ENCODE measurements around the gene ZNF135.

The ZNF135 gene

DNA sequence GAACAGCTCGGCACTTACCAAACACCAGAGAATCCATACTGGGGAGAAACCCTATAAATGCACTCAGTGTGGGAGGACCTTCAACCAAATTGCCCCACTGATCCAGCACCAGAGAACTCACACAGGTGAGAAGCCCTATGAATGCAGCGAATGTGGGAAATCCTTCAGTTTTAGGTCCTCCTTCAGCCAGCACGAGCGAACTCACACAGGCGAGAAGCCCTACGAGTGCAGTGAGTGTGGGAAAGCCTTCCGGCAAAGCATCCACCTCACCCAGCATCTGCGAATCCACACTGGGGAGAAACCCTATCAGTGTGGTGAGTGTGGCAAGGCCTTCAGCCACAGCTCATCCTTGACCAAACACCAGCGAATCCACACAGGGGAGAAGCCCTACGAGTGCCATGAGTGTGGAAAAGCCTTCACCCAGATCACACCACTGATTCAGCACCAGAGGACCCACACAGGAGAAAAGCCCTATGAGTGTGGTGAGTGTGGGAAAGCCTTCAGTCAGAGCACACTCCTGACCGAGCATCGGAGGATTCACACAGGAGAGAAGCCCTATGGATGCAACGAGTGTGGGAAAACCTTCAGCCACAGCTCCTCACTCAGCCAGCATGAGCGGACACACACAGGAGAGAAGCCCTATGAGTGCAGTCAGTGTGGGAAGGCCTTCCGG is 8.3 kb downstream of the ZNF135 start:
- no peak overlapping the region for H3K9ac ChIP-seq (ENCODE audit: low read depth, low read length)
- no peak overlapping the region for H3K27ac ChIP-seq (ENCODE audit: low read depth, low read length)
- H3K4me3 ChIP-seq (ENCODE audit: low read depth, low read length): no peak overlapping the region
- H3K9me3 ChIP-seq (ENCODE audit: control insufficient read depth, insufficient read depth, low read length): peaks cover 88% of the 10 kb centered on the region
- no peaks in the 10 kb centered on the region for H3K27me3 ChIP-seq (ENCODE audit: control insufficient read depth, insufficient read depth, low read length)
- no peaks in the 10 kb centered on the region for H3K4me1 ChIP-seq (ENCODE audit: control insufficient read depth, insufficient read depth, low read length)
- peaks cover 26% of the 10 kb centered on the region for H3K36me3 ChIP-seq (ENCODE audit: control insufficient read depth, insufficient read depth, low read length)

DNA sequence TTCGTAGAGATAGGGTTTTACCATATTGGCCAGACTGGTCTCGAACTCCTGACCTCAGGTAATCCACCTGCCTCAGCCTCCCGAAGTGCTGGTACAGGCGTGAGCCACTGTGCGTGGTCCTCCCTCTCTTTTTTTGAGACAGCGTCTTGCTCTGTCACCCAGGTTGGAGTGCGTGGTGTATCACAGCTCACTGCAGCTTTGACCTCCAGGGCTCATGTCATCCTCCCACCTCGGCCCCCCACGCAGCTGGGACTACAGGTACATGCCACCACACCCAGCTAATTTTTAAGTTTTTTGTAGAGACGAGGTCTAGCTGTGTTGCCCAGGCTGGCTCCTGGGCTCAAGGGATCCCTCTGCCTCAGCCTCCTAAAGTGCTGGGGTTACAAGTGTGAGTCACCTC is 20.7 kb downstream of the ZNF135 start:
- Histone ChIP-seq H3K36me3 (ENCODE audit: control insufficient read depth, insufficient read depth, low read length) (peaks cover 6% of the 10 kb centered on the region; the same call in 1 of the 2 replicates), H3K4me1 (ENCODE audit: control insufficient read depth, insufficient read depth, low read length) (no peaks in the 10 kb centered on the region)

DNA sequence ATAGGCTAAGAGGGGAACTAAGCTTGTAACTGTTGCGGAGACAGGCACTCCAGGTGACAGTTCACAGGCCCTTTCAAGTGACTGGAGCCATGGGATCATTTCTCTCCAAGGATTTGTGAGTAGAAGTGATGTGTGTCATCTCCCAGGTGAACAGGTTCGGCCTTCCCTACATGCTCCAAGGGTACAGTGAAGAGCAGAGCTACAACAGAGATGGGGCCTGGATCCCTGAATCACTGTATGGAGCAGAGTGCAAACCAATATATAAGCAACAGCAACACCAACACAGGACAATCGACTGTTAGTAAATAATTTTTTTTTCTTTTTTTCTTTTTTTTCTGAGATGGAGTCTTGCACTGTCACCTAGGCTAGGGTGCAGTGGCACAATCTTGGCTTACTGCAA is 23.9 kb downstream of the ZNF135 start:
- Histone ChIP-seq H3K4me1 (ENCODE audit: control insufficient read depth, insufficient read depth, low read length) (no peaks in the 10 kb centered on the region), H3K4me3 (ENCODE audit: low read depth, low read length) (no peak overlapping the region), H3K9ac (ENCODE audit: low read depth, low read length) (no peak overlapping the region), H3K36me3 (ENCODE audit: control insufficient read depth, insufficient read depth, low read length) (peaks cover 26% of the 10 kb centered on the region; the same call in 1 of the 2 replicates), H3K27me3 (ENCODE audit: control insufficient read depth, insufficient read depth, low read length) (no peaks in the 10 kb centered on the region), H3K27ac (ENCODE audit: low read depth, low read length) (no peak overlapping the region), H3K9me3 (ENCODE audit: control insufficient read depth, insufficient read depth, low read length) (peaks cover 24% of the 10 kb centered on the region)

More for the DNA sequence above, 20.7 kb downstream of the ZNF135 start:
- Histone ChIP-seq H3K9ac (ENCODE audit: low read depth, low read length) (no peak overlapping the region), H3K9me3 (ENCODE audit: control insufficient read depth, insufficient read depth, low read length) (peaks cover 37% of the 10 kb centered on the region), H3K27ac (ENCODE audit: low read depth, low read length) (no peak overlapping the region), H3K4me3 (ENCODE audit: low read depth, low read length) (no peak overlapping the region), H3K27me3 (ENCODE audit: control insufficient read depth, insufficient read depth, low read length) (no peaks in the 10 kb centered on the region)

DNA sequence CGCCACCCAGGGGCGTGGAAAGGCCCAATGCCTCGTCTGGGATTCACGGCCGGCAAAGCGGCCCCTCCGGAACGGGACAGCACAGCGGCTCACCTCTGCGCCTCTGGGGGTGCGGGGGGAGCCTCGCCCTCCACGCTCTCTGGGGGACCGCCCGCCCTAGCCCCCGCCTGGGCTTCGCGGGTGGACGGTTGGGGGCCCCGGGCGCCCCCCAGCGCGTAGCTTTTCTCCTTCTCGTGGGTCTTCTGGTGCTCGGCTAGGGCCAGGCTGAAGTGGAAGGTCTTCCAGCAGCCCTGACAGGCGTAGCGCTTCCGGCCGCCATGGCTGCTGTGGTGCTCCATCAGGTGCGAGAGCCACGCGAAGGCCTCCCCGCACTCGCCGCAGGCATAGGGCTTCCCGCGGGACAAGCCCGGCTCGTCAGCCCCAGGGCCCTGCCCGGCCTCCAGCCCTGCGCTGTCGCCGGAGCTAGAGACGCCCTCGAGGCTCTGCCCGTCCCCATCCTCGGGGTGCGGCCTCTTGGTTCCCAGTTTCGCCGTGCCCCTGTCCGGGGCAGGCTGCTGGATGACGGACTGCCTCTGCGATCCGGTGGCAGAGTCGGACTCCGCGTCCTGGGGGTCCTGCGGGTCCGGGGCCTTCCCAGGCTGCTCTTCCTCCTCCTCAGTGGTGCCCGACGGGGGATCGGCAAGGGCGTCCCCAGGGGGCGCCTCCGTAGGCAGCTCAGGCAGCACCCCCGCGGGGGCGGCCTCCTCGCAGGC is 25.7 kb downstream of the ZNF135 start:
- Histone ChIP-seq H3K27me3 (ENCODE audit: control insufficient read depth, insufficient read depth, low read length) (no peaks in the 10 kb centered on the region), H3K9me3 (ENCODE audit: control insufficient read depth, insufficient read depth, low read length) (peaks cover 22% of the 10 kb centered on the region), H3K4me3 (ENCODE audit: low read depth, low read length) (no peak overlapping the region), H3K27ac (ENCODE audit: low read depth, low read length) (no peak overlapping the region), H3K4me1 (ENCODE audit: control insufficient read depth, insufficient read depth, low read length) (no peaks in the 10 kb centered on the region), H3K9ac (ENCODE audit: low read depth, low read length) (no peak overlapping the region), H3K36me3 (ENCODE audit: control insufficient read depth, insufficient read depth, low read length) (peaks cover 31% of the 10 kb centered on the region; the same call in 1 of the 2 replicates)

DNA sequence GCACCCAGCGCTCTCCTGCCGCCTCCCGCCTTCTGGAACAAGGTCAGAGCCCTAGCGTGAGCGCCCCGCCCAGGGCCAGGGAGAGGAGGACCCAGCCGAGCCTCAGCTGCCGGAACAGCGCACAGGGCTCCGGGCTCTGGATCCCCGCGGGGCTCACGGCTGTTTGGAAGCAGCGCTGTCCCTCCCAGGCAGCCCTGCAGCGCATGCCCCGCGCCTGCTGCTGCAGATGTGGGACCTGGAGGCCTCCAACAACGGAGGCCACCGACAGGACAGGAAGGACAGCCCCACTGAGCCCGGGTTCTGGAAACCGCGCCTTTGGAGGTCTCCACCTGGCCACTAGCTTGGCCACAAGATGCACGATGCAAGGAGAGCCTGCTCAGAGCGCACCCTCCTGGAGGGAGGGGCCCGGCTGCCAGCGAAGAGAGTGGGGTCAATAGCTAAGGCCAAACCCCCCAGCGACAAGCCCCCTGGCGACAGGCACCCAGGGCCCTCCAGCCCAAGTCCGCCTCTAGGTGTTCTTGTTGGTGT is 26.3 kb downstream of the ZNF135 start:
- Histone ChIP-seq H3K36me3 (ENCODE audit: control insufficient read depth, insufficient read depth, low read length) (peaks cover 31% of the 10 kb centered on the region; the same call in 1 of the 2 replicates), H3K9me3 (ENCODE audit: control insufficient read depth, insufficient read depth, low read length) (peaks cover 16% of the 10 kb centered on the region; the same call in 1 of the 2 replicates)

DNA sequence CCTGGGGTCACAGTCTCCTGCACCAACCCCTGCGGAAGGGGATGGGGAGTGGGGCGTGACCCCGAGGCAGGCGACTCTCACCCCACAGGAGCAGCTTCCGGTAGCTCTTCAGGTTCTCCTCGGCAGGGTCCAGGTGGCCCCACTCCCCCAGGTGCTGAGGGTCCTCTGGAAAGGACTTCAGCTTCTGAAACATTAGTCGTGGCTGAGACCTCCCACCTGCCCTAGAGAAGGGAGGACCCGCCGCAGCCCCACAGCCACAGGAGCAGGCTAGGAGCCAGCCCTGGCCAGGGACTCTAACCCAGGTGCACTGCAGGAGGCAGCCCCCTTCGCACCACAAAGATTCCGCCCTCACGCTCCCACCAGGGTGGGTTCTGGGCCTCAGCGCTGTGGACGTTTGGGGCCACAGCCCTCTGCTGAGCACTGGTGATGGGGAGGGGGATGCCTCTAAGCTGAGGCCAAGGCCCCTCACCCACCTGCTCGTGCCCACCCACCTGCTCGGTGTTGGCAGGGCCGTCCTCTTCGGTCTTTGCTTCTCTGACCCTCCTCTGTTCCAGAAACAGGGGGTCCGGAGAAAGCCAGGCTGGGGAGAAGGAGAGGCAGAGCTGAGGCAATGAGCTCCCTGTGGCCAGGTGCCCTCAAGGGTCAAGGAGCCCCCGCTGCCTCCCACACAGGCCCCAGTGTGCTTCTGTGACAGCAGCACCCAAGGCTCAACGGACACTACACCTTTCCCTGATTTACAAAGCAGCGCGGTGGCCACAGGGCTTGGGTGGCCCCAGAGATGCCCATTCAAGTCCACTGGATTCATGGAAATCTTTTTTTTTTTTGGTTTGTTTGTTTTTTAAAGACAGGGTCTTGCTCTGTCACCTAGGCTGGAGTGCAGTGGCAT is 28.0 kb downstream of the ZNF135 start:
- no peak overlapping the region for H3K9ac ChIP-seq (ENCODE audit: low read depth, low read length)
- no peak overlapping the region for H3K27ac ChIP-seq (ENCODE audit: low read depth, low read length)
- peaks cover 12% of the 10 kb centered on the region; the same call in 1 of the 2 replicates for H3K9me3 ChIP-seq (ENCODE audit: control insufficient read depth, insufficient read depth, low read length)
- H3K4me3 ChIP-seq (ENCODE audit: low read depth, low read length): no peak overlapping the region
- peaks cover 31% of the 10 kb centered on the region; the same call in 1 of the 2 replicates for H3K36me3 ChIP-seq (ENCODE audit: control insufficient read depth, insufficient read depth, low read length)
- H3K27me3 ChIP-seq (ENCODE audit: control insufficient read depth, insufficient read depth, low read length): no peaks in the 10 kb centered on the region
- H3K4me1 ChIP-seq (ENCODE audit: control insufficient read depth, insufficient read depth, low read length): no peaks in the 10 kb centered on the region

More for the DNA sequence above, 26.3 kb downstream of the ZNF135 start:
- Histone ChIP-seq H3K27ac (ENCODE audit: low read depth, low read length) (no peak overlapping the region), H3K4me1 (ENCODE audit: control insufficient read depth, insufficient read depth, low read length) (no peaks in the 10 kb centered on the region), H3K27me3 (ENCODE audit: control insufficient read depth, insufficient read depth, low read length) (no peaks in the 10 kb centered on the region), H3K4me3 (ENCODE audit: low read depth, low read length) (no peak overlapping the region), H3K9ac (ENCODE audit: low read depth, low read length) (no peak overlapping the region)

DNA sequence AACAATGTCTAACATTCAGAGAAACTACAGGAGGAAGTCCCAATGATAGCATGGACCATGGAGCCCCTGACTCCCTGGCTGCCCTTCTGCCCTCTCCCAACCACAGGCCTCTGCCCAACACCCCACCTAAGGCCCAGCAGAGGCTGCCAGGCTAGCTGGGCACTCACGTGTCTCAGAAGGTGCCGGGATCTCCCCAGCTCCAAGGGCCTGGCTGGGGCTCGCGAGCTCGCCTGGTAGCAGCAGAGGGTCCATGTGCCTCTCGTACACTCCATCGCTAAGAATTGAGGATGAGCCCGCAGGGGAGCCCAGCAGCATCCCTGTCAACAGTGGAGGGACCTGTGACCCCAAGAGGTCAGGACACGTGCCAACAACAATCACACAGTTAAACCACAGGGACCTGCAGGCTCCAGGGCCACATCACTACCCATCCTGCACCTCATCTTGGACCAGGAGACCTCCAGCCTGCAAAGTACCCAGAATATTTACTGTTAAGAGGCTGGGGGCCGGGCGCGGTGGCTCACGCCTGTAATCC is 29.5 kb downstream of the ZNF135 start:
- Histone ChIP-seq H3K27me3 (ENCODE audit: control insufficient read depth, insufficient read depth, low read length) (no peaks in the 10 kb centered on the region), H3K9me3 (ENCODE audit: control insufficient read depth, insufficient read depth, low read length) (peaks cover 6% of the 10 kb centered on the region; the same call in 1 of the 2 replicates), H3K27ac (ENCODE audit: low read depth, low read length) (no peak overlapping the region), H3K4me3 (ENCODE audit: low read depth, low read length) (no peak overlapping the region), H3K36me3 (ENCODE audit: control insufficient read depth, insufficient read depth, low read length) (peaks cover 31% of the 10 kb centered on the region), H3K9ac (ENCODE audit: low read depth, low read length) (no peak overlapping the region), H3K4me1 (ENCODE audit: control insufficient read depth, insufficient read depth, low read length) (no peaks in the 10 kb centered on the region)

DNA sequence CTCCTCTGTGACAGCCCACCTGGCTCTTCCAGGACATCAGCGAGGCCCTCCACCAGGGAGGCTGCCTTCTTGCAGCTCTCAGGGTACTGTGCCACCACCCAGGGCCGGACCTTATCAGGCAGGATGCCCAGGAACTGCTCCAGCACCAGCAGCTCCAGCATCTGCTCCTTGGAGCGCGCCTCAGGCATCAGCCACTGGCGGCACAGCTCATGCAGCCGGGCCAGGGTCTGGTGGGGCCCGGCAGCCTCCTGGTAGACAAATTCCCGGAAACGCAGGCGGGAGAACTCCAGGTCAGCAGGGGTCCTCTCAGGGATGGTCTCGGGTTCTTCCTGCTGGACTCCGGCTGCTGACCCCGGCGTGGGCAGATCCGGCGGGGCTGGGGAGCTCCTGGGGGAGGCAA is 30.8 kb downstream of the ZNF135 start:
- H3K27me3 ChIP-seq (ENCODE audit: control insufficient read depth, insufficient read depth, low read length): no peaks in the 10 kb centered on the region
- peaks cover 25% of the 10 kb centered on the region for H3K36me3 ChIP-seq (ENCODE audit: control insufficient read depth, insufficient read depth, low read length)
- H3K4me3 ChIP-seq (ENCODE audit: low read depth, low read length): no peak overlapping the region
- H3K9ac ChIP-seq (ENCODE audit: low read depth, low read length): no peak overlapping the region
- H3K27ac ChIP-seq (ENCODE audit: low read depth, low read length): no peak overlapping the region
- peaks cover 6% of the 10 kb centered on the region for H3K9me3 ChIP-seq (ENCODE audit: control insufficient read depth, insufficient read depth, low read length)
- no peaks in the 10 kb centered on the region for H3K4me1 ChIP-seq (ENCODE audit: control insufficient read depth, insufficient read depth, low read length)

DNA sequence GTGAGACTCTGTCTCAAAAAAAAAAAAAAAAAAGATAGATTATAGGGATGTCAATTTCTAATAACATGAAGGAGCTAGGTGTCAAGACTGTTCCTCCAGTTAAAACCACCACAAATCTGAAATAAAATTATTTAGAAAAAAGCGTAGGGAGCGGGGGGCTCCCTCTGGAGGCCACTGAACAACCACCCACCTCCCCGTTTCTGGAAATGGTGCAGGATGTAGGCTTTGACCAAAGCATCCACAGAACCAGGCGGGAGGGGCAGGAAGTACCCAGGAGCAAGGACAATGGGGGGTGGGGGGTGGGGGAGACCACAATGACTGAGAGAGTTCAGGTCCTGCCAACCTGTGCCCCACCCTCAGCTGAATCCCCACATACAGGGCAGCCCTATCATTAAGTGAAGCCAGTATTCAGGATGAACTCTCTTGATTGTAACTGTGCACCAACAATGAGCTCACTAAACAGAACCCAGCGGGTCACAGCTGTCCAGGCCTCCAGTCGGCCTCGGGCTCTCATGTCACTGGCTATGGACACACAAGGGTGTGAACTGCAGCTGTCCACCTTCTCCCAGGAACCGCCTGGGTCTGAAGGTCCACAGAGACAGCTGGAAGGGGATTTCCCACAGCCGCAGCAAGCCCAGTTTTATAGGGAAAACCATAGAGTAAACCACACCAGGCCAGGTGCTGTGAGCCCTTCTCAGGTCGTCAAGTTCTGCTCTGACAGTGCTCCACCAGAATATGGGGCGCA is 32.3 kb downstream of the ZNF135 start:
- Histone ChIP-seq H3K4me3 (ENCODE audit: low read depth, low read length) (no peak overlapping the region), H3K9ac (ENCODE audit: low read depth, low read length) (no peak overlapping the region), H3K9me3 (ENCODE audit: control insufficient read depth, insufficient read depth, low read length) (peaks cover 4% of the 10 kb centered on the region), H3K36me3 (ENCODE audit: control insufficient read depth, insufficient read depth, low read length) (peaks cover 15% of the 10 kb centered on the region), H3K27ac (ENCODE audit: low read depth, low read length) (no peak overlapping the region), H3K4me1 (ENCODE audit: control insufficient read depth, insufficient read depth, low read length) (no peaks in the 10 kb centered on the region), H3K27me3 (ENCODE audit: control insufficient read depth, insufficient read depth, low read length) (no peaks in the 10 kb centered on the region)

DNA sequence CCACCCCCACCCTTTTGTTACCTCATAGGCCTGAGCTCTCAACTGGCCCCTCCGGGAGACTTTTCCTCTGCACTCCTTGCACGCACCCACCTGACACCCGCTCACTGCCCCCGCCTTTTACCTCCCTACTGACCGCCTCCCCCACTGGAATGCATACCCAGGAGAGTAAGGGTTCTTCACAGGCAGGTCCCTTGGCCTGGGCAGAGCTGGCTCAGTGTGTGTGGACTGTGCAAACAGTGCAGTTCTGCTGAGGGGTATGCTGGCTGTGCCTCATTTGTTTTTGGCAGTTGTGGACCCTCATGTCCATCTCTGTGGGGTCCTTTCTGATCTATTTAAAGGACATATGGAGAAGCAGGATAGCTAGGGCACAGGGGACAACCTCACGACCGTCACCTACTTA is 34.0 kb downstream of the ZNF135 start:
- H3K9me3 ChIP-seq (ENCODE audit: control insufficient read depth, insufficient read depth, low read length): peaks cover 2% of the 10 kb centered on the region
- H3K4me1 ChIP-seq (ENCODE audit: control insufficient read depth, insufficient read depth, low read length): peaks cover 4% of the 10 kb centered on the region; the same call in 1 of the 2 replicates
- no peak overlapping the region for H3K4me3 ChIP-seq (ENCODE audit: low read depth, low read length)
- no peaks in the 10 kb centered on the region for H3K27me3 ChIP-seq (ENCODE audit: control insufficient read depth, insufficient read depth, low read length)
- H3K36me3 ChIP-seq (ENCODE audit: control insufficient read depth, insufficient read depth, low read length): peaks cover 5% of the 10 kb centered on the region
- H3K9ac ChIP-seq (ENCODE audit: low read depth, low read length): no peak overlapping the region
- H3K27ac ChIP-seq (ENCODE audit: low read depth, low read length): no peak overlapping the region

Measured in HUES48 (cell line).